ENCODE data around the gene SCAPER.
"Not testable (repeated sequence)": the region's sequence is repeated elsewhere in the genome, so short reads cannot be mapped to it uniquely, and the experiment has no call there.

The SCAPER gene

GRCh38 chr15:76533995-76534394, 371.1 kb downstream of the SCAPER start:
- no peak overlapping the region for H3K4me3 ChIP-seq (ENCODE audit: low read depth, low read length)
- TF ChIP-seq CTCF (IDR thresholded peaks at IDR 0.05; ENCODE audit: low read depth, low read length, missing control alignments): no peak
- DNase-seq (ENCODE audit: low read depth): no peak

GRCh38 chr15:76533060-76533820, 371.9 kb downstream of the SCAPER start:
- DNase-seq (ENCODE audit: low read depth): no peak
- no peak for TF ChIP-seq CTCF (IDR thresholded peaks at IDR 0.05; ENCODE audit: low read depth, low read length, missing control alignments)

DNA sequence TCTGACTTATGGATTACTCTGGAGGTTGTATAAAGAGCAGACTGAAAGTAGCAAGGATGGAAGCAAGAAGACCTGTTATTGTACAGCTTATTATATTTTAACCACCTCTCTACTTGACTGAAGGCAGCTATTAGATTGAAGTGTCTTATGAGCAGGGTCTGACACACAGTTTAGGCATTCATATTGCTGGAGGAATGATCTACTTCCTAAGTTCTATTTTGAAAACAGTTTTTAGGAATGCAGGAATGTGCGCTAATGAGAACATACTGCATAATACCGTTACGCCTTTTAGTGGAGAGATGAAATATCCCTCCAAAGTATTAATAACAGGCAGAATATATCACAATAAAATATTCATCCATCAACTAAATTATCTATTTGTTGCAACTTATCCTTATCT, 375.2 kb downstream of the SCAPER start:
- DNase-seq (ENCODE audit: low read depth): no peak
- H3K4me3 ChIP-seq (ENCODE audit: low read depth, low read length): no peak overlapping the region
- no peak for TF ChIP-seq CTCF (IDR thresholded peaks at IDR 0.05; ENCODE audit: low read depth, low read length, missing control alignments)

More at GRCh38 chr15:76533060-76533820, 371.9 kb downstream of the SCAPER start:
- no peak overlapping the region for H3K4me3 ChIP-seq (ENCODE audit: low read depth, low read length)

GRCh38 chr15:76526111-76526510, 379.0 kb downstream of the SCAPER start:
- DNase-seq (ENCODE audit: low read depth): no peak
- no peak for TF ChIP-seq CTCF (IDR thresholded peaks at IDR 0.05; ENCODE audit: low read depth, low read length, missing control alignments)

DNA sequence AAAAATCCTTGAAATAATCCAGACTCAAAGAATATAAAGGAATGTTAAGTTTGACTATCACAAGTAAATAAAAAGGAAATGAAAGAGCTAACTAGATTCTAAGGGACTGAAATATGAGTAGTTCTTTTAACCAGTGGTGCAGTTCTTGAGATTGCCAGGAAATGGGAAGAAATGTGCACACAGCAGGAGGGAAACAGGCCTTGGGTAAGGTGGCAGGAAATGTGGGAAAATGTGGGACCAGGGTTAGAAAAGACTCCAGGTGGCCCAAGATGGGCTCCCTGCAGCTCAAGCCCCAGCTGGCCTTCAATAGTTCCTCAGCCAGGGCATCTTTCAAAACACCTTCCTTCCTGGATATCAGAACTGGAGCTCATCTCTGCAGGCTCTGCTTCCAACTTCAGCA, 387.2 kb downstream of the SCAPER start:
- TF ChIP-seq CTCF (IDR thresholded peaks at IDR 0.05; ENCODE audit: low read depth, low read length, missing control alignments): no peak
- H3K4me3 ChIP-seq (ENCODE audit: low read depth, low read length): no peak overlapping the region
- DNase-seq (ENCODE audit: low read depth): no peak

More at GRCh38 chr15:76526111-76526510, 379.0 kb downstream of the SCAPER start:
- H3K4me3 ChIP-seq (ENCODE audit: low read depth, low read length): no peak overlapping the region

- DNase-seq (ENCODE audit: low read depth): no peak
- H3K4me3 ChIP-seq (ENCODE audit: low read depth, low read length): no peak overlapping the region
- no peak for TF ChIP-seq CTCF (IDR thresholded peaks at IDR 0.05; ENCODE audit: low read depth, low read length, missing control alignments)
Measured at GRCh38 chr15:76514282-76514681, 390.9 kb downstream of the SCAPER start.

GRCh38 chr15:76512971-76513370, 392.2 kb downstream of the SCAPER start:
- no peak for TF ChIP-seq CTCF (IDR thresholded peaks at IDR 0.05; ENCODE audit: low read depth, low read length, missing control alignments)
- H3K4me3 ChIP-seq (ENCODE audit: low read depth, low read length): no peak overlapping the region
- no peak for DNase-seq (ENCODE audit: low read depth)

GRCh38 chr15:76510663-76511062, 394.5 kb downstream of the SCAPER start:
- H3K4me3 ChIP-seq (ENCODE audit: low read depth, low read length); DNase-seq (ENCODE audit: low read depth): not testable (repeated sequence)

Measured in GM12864 (cell line).